ENCODE measurements around the gene DHX57. TPM values are rescaled to one million over a fixed set of nuclear protein-coding genes. Genes with fewer than 3 reads are reported as not detected.
"Not testable (repeated sequence)": the region's sequence is repeated elsewhere in the genome, so short reads cannot be mapped to it uniquely, and the experiment has no call there.

DHX57 gene
- total RNA-seq, 1 donor from 2014 or later, result 31.1 TPM

- not testable (repeated sequence) for DNase-seq (ENCODE audit: low spot score)
Measured at GRCh38 chr2:38795016-38795415, 80.7 kb downstream of the DHX57 start.

- no peak for DNase-seq (ENCODE audit: low spot score)
Measured at GRCh38 chr2:38794235-38794946, 81.3 kb downstream of the DHX57 start.

- DNase-seq (ENCODE audit: low spot score), result no peak
Measured at GRCh38 chr2:38793511-38793910, 82.2 kb downstream of the DHX57 start.

- DNase-seq (ENCODE audit: low spot score), result no peak
Measured at GRCh38 chr2:38792751-38793150, 83.0 kb downstream of the DHX57 start.

- DNase-seq (ENCODE audit: low spot score), result not testable (repeated sequence)
Measured at GRCh38 chr2:38792321-38792720, 83.4 kb downstream of the DHX57 start.

- DNase-seq (ENCODE audit: low spot score), result no peak
Measured at GRCh38 chr2:38791744-38792143, 84.0 kb downstream of the DHX57 start.

- no peak for DNase-seq (ENCODE audit: low spot score)
Measured at GRCh38 chr2:38789691-38790090, 86.0 kb downstream of the DHX57 start.

GRCh38 chr2:38788306-38788705 is 87.4 kb downstream of the DHX57 start:
- no peak for DNase-seq (ENCODE audit: low spot score)

- DNase-seq (ENCODE audit: low spot score), result peak; percentile 30
Measured at GRCh38 chr2:38783586-38783985, 92.1 kb downstream of the DHX57 start.

- DNase-seq (ENCODE audit: low spot score), result no peak
Measured at GRCh38 chr2:38778687-38779082, 97.0 kb downstream of the DHX57 start.

GRCh38 chr2:38776531-38776930 is 99.2 kb downstream of the DHX57 start:
- DNase-seq (ENCODE audit: low spot score), result no peak

- DNase-seq (ENCODE audit: low spot score), result no peak
Measured at GRCh38 chr2:38775921-38776225, 99.9 kb downstream of the DHX57 start.

GRCh38 chr2:38775097-38775920 is 100.4 kb downstream of the DHX57 start:
- no peak for DNase-seq (ENCODE audit: low spot score)

GRCh38 chr2:38771632-38772031 is 104.1 kb downstream of the DHX57 start:
- DNase-seq (ENCODE audit: low spot score), result no peak

- DNase-seq (ENCODE audit: low spot score), result no peak
Measured at GRCh38 chr2:38765551-38765950, 110.2 kb downstream of the DHX57 start.

- no peak for DNase-seq (ENCODE audit: low spot score)
Measured at GRCh38 chr2:38765149-38765548, 110.6 kb downstream of the DHX57 start.

- DNase-seq (ENCODE audit: low spot score), result no peak
Measured at GRCh38 chr2:38763728-38764127, 112.0 kb downstream of the DHX57 start.

GRCh38 chr2:38763228-38763627 is 112.5 kb downstream of the DHX57 start:
- DNase-seq (ENCODE audit: low spot score), result no peak

GRCh38 chr2:38755891-38756290 is 119.8 kb downstream of the DHX57 start:
- not testable (repeated sequence) for DNase-seq (ENCODE audit: low spot score)

GRCh38 chr2:38754506-38754905 is 121.2 kb downstream of the DHX57 start:
- no peak for DNase-seq (ENCODE audit: low spot score)

GRCh38 chr2:38754049-38754448 is 121.7 kb downstream of the DHX57 start:
- no peak for DNase-seq (ENCODE audit: low spot score)

GRCh38 chr2:38751596-38752410 is 123.9 kb downstream of the DHX57 start:
- DNase-seq (ENCODE audit: low spot score), result no peak
